H1 (cell line): Measurements from ENCODE around the gene MYL3. TPM values are rescaled to one million over a fixed set of nuclear protein-coding genes. Genes with fewer than 3 reads are reported as not detected.

ENCODE experiments used
- CTCF ChIA-PET: fragments of 300-600 bp; sonication (Branson Sonifier 250); formaldehyde crosslinking; loops from one replicate; lab custom pipeline; 2021; ENCODE audit not compliant: partially characterized antibody; lab: Charles Lee
- POLR2A ChIA-PET: fragments of 300-600 bp; sonication (Branson Sonifier 250); formaldehyde crosslinking; loops from one replicate; lab custom pipeline; 2021; ENCODE audit warnings: inconsistent platforms; ENCODE audit not compliant: partially characterized antibody; lab: Charles Lee
- DNase-seq, 2 experiments: peaks; one replicate each; pipeline versions ENCODE4 v3.0.0 to v3.0.0-alpha.2; 2010 to 2022; ENCODE audit warnings: low spot score in 2 of 2, low read depth in 1 of 2, mixed read lengths in 1 of 2
- FAIRE-seq: peaks from 2 replicates; lab custom pipeline; 2011; peaks lifted over from hg19 to GRCh38; lab: Jason Lieb, UNC
- H2AFZ ChIP-seq: 2 replicates; pipeline ENCODE4 v1.8.1; 2012; ENCODE audit warnings: low read length, inconsistent platforms
- H2AK5ac ChIP-seq: 2 replicates; pipeline ENCODE4 v1.6.1; 2013; ENCODE audit warnings: low read depth, low read length
- H2BK120ac ChIP-seq: replicated peaks from 2 replicates; pipeline ENCODE3; 2013; ENCODE audit warnings: low read depth, low read length, inconsistent platforms
- H2BK12ac ChIP-seq: 2 replicates; pipeline ENCODE4 v1.6.1; 2013; ENCODE audit warnings: low read depth, low read length
- H2BK15ac ChIP-seq: 2 replicates; pipeline ENCODE4 v1.6.1; 2013; ENCODE audit warnings: low read length
- H2BK20ac ChIP-seq: 2 replicates; pipeline ENCODE4 v1.6.1; 2013; ENCODE audit warnings: low read length
- H2BK5ac ChIP-seq: 2 replicates; pipeline ENCODE4 v1.6.1; 2013; ENCODE audit warnings: low read depth, low read length
- H3K14ac ChIP-seq: 2 replicates; pipeline ENCODE4 v1.6.1; 2013; ENCODE audit warnings: inconsistent platforms; ENCODE audit not compliant: insufficient read length
- H3K18ac ChIP-seq: 2 replicates; pipeline ENCODE4 v1.6.1; 2013; ENCODE audit warnings: low read length; ENCODE audit errors: extremely low read depth
- H3K23ac ChIP-seq: 2 replicates; pipeline ENCODE4 v1.6.1; 2013; ENCODE audit warnings: inconsistent platforms; ENCODE audit not compliant: insufficient read length
- H3K23me2 ChIP-seq: 2 replicates; pipeline ENCODE4 v1.6.1; 2013; ENCODE audit warnings: low read depth, low read length
- H3K27ac ChIP-seq: 2 replicates; pipeline ENCODE4 v1.6.1; 2011; ENCODE audit warnings: low read depth, low read length, inconsistent platforms
- H3K27me3 ChIP-seq, 4 experiments: replicated peaks in 1 of 4; 1 replicate in 1 of 4; 2 replicates in 3 of 4; pipeline versions ENCODE4 v1.6.1 to v1.8.1; 2011 to 2013; ENCODE audit warnings: low read length in 3 of 4, mild to moderate bottlenecking in 3 of 4, inconsistent platforms in 2 of 4, mixed read lengths in 2 of 4, moderate library complexity in 1 of 4; ENCODE audit not compliant: control insufficient read depth in 3 of 4, insufficient read depth in 3 of 4; ENCODE audit errors: extremely low read depth in 1 of 4
- H3K36me3 ChIP-seq, 4 experiments: 2 replicates each; pipeline versions ENCODE4 v1.6.1 to v1.8.1; 2011 to 2013; ENCODE audit warnings: mild to moderate bottlenecking in 4 of 4, low read length in 3 of 4, moderate library complexity in 2 of 4, control low read depth in 1 of 4, inconsistent platforms in 1 of 4; ENCODE audit not compliant: insufficient read depth in 4 of 4, control insufficient read depth in 2 of 4
- H3K4ac ChIP-seq: replicated peaks from 2 replicates; pipeline ENCODE3; 2013; ENCODE audit warnings: low read length, low read depth, mixed read lengths, inconsistent platforms; ENCODE audit not compliant: insufficient read length
- H3K4me1 ChIP-seq, 4 experiments: replicated peaks in 1 of 4; 1 replicate in 1 of 4; 2 replicates in 3 of 4; pipeline versions ENCODE4 v1.6.1 to v1.8.1; 2011 to 2013; ENCODE audit warnings: low read length in 3 of 4, inconsistent platforms in 2 of 4, mixed read lengths in 1 of 4; ENCODE audit not compliant: insufficient read depth in 4 of 4, control insufficient read depth in 3 of 4
- H3K4me2 ChIP-seq, 2 experiments: 2 replicates each; pipeline versions ENCODE4 v1.6.1 to v1.8.1; 2011 to 2013; ENCODE audit warnings: low read depth in 2 of 2, low read length in 2 of 2, control low read depth in 1 of 2, inconsistent platforms in 1 of 2, mild to moderate bottlenecking in 1 of 2; ENCODE audit not compliant: insufficient read depth in 1 of 2
- H3K4me3 ChIP-seq, 4 experiments: fragments of 200-600, 300-600 bp in 1 of 4; sonication (generic), shearing (Covaris generic), sonication (Bioruptor Twin) in 1 of 4; 2 replicates each; pipeline versions ENCODE4 v1.5.1 to v1.8.1; 2011 to 2016; ENCODE audit warnings: low read length in 4 of 4, low read depth in 3 of 4, control low read depth in 2 of 4, inconsistent platforms in 2 of 4, mild to moderate bottlenecking in 2 of 4, mixed read lengths in 1 of 4, moderate library complexity in 1 of 4; ENCODE audit not compliant: insufficient read depth in 2 of 4; ENCODE audit errors: extremely low read depth in 1 of 4
- H3K56ac ChIP-seq: replicated peaks from 2 replicates; pipeline ENCODE3; 2013; ENCODE audit warnings: low read depth, mild to moderate bottlenecking, mixed read lengths, low read length, inconsistent platforms; ENCODE audit not compliant: insufficient read length
- H3K79me1 ChIP-seq: 2 replicates; pipeline ENCODE4 v1.6.1; 2013; ENCODE audit warnings: low read depth, low read length, control low read depth
- H3K79me2 ChIP-seq, 2 experiments: 2 replicates each; pipeline versions ENCODE4 v1.6.1 to v1.8.1; 2012 to 2013; ENCODE audit warnings: low read length in 2 of 2, mild to moderate bottlenecking in 2 of 2, inconsistent platforms in 1 of 2; ENCODE audit not compliant: insufficient read depth in 2 of 2, control insufficient read depth in 1 of 2
- H3K9ac ChIP-seq, 4 experiments: replicated peaks in 1 of 4; 1 replicate in 1 of 4; 2 replicates in 3 of 4; pipeline versions ENCODE4 v1.6.1 to v1.8.1; 2011 to 2013; ENCODE audit warnings: low read depth in 3 of 4, low read length in 3 of 4, control low read depth in 2 of 4, mild to moderate bottlenecking in 2 of 4, moderate library complexity in 2 of 4, inconsistent platforms in 1 of 4; ENCODE audit errors: extremely low read depth in 1 of 4
- H3K9me3 ChIP-seq, 2 experiments: 2 replicates each; pipeline versions ENCODE4 v1.6.1 to v1.8.1; 2012 to 2013; ENCODE audit warnings: mild to moderate bottlenecking in 2 of 2, moderate library complexity in 2 of 2, control low read depth in 1 of 2, inconsistent platforms in 1 of 2, low read depth in 1 of 2, low read length in 1 of 2, mixed read lengths in 1 of 2; ENCODE audit not compliant: insufficient read depth in 2 of 2
- H4K20me1 ChIP-seq, 2 experiments: replicated peaks in 1 of 2; 2 replicates each; pipeline versions ENCODE3 to v1.8.1; 2011 to 2013; ENCODE audit warnings: inconsistent platforms in 2 of 2, low read length in 2 of 2, mild to moderate bottlenecking in 1 of 2; ENCODE audit not compliant: insufficient read depth in 2 of 2, control insufficient read depth in 1 of 2
- H4K5ac ChIP-seq: 2 replicates; pipeline ENCODE4 v1.6.1; 2013; ENCODE audit warnings: low read length, low read depth, mixed read lengths, inconsistent platforms; ENCODE audit not compliant: insufficient read length
- H4K8ac ChIP-seq: 2 replicates; pipeline ENCODE4 v1.8.0; 2013; ENCODE audit warnings: mild to moderate bottlenecking, moderate library complexity, low read length, inconsistent platforms; ENCODE audit not compliant: insufficient read depth; ENCODE audit errors: extremely low read depth
- H4K91ac ChIP-seq: replicated peaks from 2 replicates; pipeline ENCODE3; 2013; ENCODE audit warnings: low read length, mixed read lengths, inconsistent platforms; ENCODE audit not compliant: insufficient read length
- BACH1 ChIP-seq: IDR thresholded peaks from 2 replicates; pipeline ENCODE4 v1.6.1; 2012; ENCODE audit warnings: low read length, improper control_type of control experiment
- KDM4A ChIP-seq: IDR thresholded peaks from one replicate; pipeline ENCODE4 v1.7.1; 2012; ENCODE audit warnings: low read depth, mild to moderate bottlenecking, moderate library complexity, low read length, inconsistent platforms; ENCODE audit not compliant: severe bottlenecking
- ZNF274 ChIP-seq: IDR thresholded peaks from 2 replicates; pipeline ENCODE4 v1.7.0; 2012; ENCODE audit warnings: low read length, borderline replicate concordance; ENCODE audit errors: extremely low read depth
- WGBS, 2 experiments: shearing (Covaris generic) in 1 of 2; methylation state at CpG; one replicate each; pipeline versions ENCODE4 v1.1.6 to v1.1.7; 2013 to 2015; ENCODE audit warnings: low lambda C conversion rate in 2 of 2, mixed read lengths in 2 of 2, inconsistent platforms in 1 of 2, low coverage in 1 of 2, missing lambda C conversion rate in 1 of 2; ENCODE audit not compliant: insufficient replicate concordance in 2 of 2, insufficient coverage in 1 of 2, insufficient read length in 1 of 2; ENCODE audit errors: extremely low coverage in 1 of 2, missing lambda C conversion rate in 1 of 2; 5-methylcytosine and 5-hydroxymethylcytosine counted together
- polyA plus RNA-seq, 7 experiments: library from polyadenylated mRNA; depleted of rRNA in 3 of 7; stranded (reverse) in 5 of 7; unstranded in 2 of 7; fragments of >200 nt in 5 of 7; fragments of 200-250 nt in 2 of 7; gene quantifications; 1 replicate in 5 of 7; 2 replicates in 1 of 7; 4 replicates in 1 of 7; pipeline versions ENCODE4 v1.2.1 to v1.2.3, GENCODE V29; 2011 to 2013; ENCODE audit warnings: missing spikeins in 2 of 7, mixed read lengths in 2 of 7
- total RNA-seq: library from RNA; stranded (reverse); fragmentation: NEBNext Ultra II Directional; extraction: Animal tissue kit (Norgen Biotek cat#: 25700); gene quantifications from 2 replicates; pipeline ENCODE4 v1.2.1, GENCODE V29; 2021
- TF ChIP-seq, protein P1 (sequence below), 3 experiments: IDR thresholded peaks; 1 replicate in 2 of 3; 2 replicates in 1 of 3; pipeline versions ENCODE4 v1.5.1 to v1.6.1; 2011; ENCODE audit warnings: low read length in 3 of 3, mild to moderate bottlenecking in 3 of 3, inconsistent platforms in 2 of 3, low read depth in 1 of 3, moderate library complexity in 1 of 3; ENCODE audit not compliant: insufficient read depth in 1 of 3; ENCODE audit errors: control extremely low read depth in 1 of 3

The MYL3 gene
- total and polyA plus RNA-seq, 2 of the 8 experiments (the other 6 are each of a cell fraction or from before 2014, with no cell fraction given), result 0.06 TPM; not detected in 1

DNA sequence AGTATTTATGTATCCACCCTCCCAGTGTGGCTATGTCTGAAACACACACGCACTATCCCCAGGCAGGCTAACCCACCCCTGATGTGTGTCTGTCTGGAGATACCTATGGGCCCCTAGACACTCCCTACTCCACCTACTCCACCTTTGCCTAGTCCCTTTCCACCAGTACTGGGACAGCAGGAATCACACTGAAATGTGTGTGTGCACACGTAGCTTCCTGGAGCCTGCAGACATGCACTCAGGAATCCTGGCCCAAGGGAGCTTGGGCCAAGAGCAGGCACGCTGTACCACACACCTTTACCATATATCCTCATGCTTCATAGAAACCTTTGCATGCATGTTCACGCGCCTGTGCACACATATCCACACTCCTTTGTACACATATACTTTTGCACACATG lies 7.4 kb upstream of the MYL3 start:
- Histone ChIP-seq H3K23me2 (no peaks in the 10 kb centered on the region), H3K14ac (no peak overlapping the region), H2BK20ac (no peak overlapping the region), H2BK12ac (no peak overlapping the region)
- no peak for TF ChIP-seq KDM4A
- TF ChIP-seq ZNF274, result no peak
- TF ChIP-seq, protein P1, sequence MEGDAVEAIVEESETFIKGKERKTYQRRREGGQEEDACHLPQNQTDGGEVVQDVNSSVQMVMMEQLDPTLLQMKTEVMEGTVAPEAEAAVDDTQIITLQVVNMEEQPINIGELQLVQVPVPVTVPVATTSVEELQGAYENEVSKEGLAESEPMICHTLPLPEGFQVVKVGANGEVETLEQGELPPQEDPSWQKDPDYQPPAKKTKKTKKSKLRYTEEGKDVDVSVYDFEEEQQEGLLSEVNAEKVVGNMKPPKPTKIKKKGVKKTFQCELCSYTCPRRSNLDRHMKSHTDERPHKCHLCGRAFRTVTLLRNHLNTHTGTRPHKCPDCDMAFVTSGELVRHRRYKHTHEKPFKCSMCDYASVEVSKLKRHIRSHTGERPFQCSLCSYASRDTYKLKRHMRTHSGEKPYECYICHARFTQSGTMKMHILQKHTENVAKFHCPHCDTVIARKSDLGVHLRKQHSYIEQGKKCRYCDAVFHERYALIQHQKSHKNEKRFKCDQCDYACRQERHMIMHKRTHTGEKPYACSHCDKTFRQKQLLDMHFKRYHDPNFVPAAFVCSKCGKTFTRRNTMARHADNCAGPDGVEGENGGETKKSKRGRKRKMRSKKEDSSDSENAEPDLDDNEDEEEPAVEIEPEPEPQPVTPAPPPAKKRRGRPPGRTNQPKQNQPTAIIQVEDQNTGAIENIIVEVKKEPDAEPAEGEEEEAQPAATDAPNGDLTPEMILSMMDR (IDR thresholded peaks at IDR 0.05; ENCODE audit: control extremely low read depth in 1 of 3, insufficient read depth in 1 of 3, low read depth in 1 of 3, low read length in 3 of 3), result no peak
- no peak for TF ChIP-seq BACH1
- TF ChIP-seq, all 59 proteins: peak for 0
- Histone ChIP-seq H3K4me2 (no peak overlapping the region), H4K8ac (no peak overlapping the region), H3K9ac (no peak overlapping the region), H3K36me3 (no peaks in the 10 kb centered on the region), H2AFZ (no peak overlapping the region), H3K56ac (no peak overlapping the region), H3K79me1 (no peaks in the 10 kb centered on the region), H3K23ac (no peak overlapping the region), H3K18ac (no peak overlapping the region), H3K4me1 (peaks cover 0 to 7% (median 0%) of the 10 kb centered on the region in 4 experiments; a peak in 2 of 7 replicates), H3K27ac (no peak overlapping the region), H3K27me3 (peaks cover 0 to 16% (median 12%) of the 10 kb centered on the region in 4 experiments; a peak in 6 of 7 replicates), H2BK15ac (no peak overlapping the region), H4K5ac (no peak overlapping the region), H3K4me3 (no peak overlapping the region), H3K9me3 (no peaks in the 10 kb centered on the region), H4K20me1 (peaks cover 0 to 3% of the 10 kb centered on the region in 2 experiments), H4K91ac (no peak overlapping the region), H2AK5ac (no peak overlapping the region), H2BK5ac (no peak overlapping the region), H3K79me2 (no peaks in the 10 kb centered on the region), H2BK120ac (no peak overlapping the region), H3K4ac (no peak overlapping the region)
- whole genome bisulfite sequencing, 2 experiments, result 95% methylated on average over 5 of the region's 5 CpGs; no CpG with 5 or more reads in 1 of the 2 experiments
- CTCF ChIA-PET, result interaction anchor here (0.6 to 4.7 kb wide), 15 partner anchors 8 to 238 kb away, joined by 3 to 46 read pairs (median 5); partner anchors contain the start of gene PRSS50
- FAIRE-seq (no peak), DNase-seq (no peak)
- POLR2A ChIA-PET, result interaction anchor here (0.8 kb wide), 1 partner anchor 39 kb away, joined by 3 read pairs; no protein-coding TSS in a partner anchor
